OCI-LY7 (cell line): ENCODE measurements around the gene INO80D.

Source experiments
- EZH2phosphoT487 ChIP-seq: fragments of 200-600 bp; sonication (generic); IDR thresholded peaks from 2 replicates; pipeline ENCODE4 v1.6.1; 2018; ENCODE audit warnings: low read depth, borderline replicate concordance, mild to moderate bottlenecking, mixed run types, antibody characterized with exemption, low read length, moderate library complexity, mixed read lengths
- TF ChIP-seq, protein P1 (sequence below): fragments of 200-600 bp; sonication (generic); conservative IDR thresholded peaks from 2 replicates; pipeline ENCODE4 v1.5.1; 2014; ENCODE audit warnings: mild to moderate bottlenecking, antibody characterized with exemption, low read length, moderate library complexity, mixed read lengths

DNA sequence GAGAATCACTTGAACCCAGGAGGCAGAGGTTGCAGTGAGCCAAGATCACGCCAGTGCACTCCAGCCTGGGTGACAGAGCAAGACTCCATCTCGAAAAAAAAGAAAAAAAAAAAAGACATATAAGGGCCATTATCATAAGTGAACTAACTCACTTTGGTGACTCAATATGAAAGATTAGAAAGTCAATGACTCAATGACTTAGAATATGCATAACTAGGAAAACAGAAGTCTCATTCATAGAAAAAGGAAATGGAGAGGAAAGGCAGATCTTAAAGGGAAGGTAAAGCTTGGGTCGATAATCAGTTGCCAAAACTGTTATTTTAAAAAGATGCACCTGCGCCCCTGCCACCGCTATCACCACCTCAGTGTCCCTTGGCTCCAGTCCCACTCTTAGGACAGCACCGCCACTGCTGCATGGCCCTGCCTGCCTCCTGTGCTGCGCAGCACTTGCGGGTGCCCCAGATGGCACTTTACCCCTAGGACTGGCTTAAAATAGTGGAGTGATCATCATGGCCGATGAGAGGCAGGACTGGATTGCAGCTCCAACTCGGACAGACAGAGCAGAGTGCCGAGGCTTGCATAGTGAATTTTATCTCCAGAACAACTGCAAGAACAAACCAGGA, 54.7 kb downstream of the INO80D start:
- TF ChIP-seq, protein P1, sequence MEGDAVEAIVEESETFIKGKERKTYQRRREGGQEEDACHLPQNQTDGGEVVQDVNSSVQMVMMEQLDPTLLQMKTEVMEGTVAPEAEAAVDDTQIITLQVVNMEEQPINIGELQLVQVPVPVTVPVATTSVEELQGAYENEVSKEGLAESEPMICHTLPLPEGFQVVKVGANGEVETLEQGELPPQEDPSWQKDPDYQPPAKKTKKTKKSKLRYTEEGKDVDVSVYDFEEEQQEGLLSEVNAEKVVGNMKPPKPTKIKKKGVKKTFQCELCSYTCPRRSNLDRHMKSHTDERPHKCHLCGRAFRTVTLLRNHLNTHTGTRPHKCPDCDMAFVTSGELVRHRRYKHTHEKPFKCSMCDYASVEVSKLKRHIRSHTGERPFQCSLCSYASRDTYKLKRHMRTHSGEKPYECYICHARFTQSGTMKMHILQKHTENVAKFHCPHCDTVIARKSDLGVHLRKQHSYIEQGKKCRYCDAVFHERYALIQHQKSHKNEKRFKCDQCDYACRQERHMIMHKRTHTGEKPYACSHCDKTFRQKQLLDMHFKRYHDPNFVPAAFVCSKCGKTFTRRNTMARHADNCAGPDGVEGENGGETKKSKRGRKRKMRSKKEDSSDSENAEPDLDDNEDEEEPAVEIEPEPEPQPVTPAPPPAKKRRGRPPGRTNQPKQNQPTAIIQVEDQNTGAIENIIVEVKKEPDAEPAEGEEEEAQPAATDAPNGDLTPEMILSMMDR, result no peak
- no peak for TF ChIP-seq EZH2phosphoT487
